Measurements from ENCODE around the gene COX6B1.
"Not testable (repeated sequence)": the region's sequence is repeated elsewhere in the genome, so short reads cannot be mapped to it uniquely, and the experiment has no call there.

COX6B1 gene

GRCh38 chr19:35633727-35634440 lies 14.2 kb upstream of the COX6B1 start:
- DNase-seq (ENCODE audit: low read depth in 2 of 2): no peak

- no peak for DNase-seq (ENCODE audit: low read depth in 2 of 2)
Observed at GRCh38 chr19:35636651-35637050, 11.5 kb upstream of the COX6B1 start.

- DNase-seq (ENCODE audit: low read depth in 2 of 2): no peak
Observed at GRCh38 chr19:35637165-35637564, 11.0 kb upstream of the COX6B1 start.

- DNase-seq (ENCODE audit: low read depth in 2 of 2): no peak
Observed at GRCh38 chr19:35639321-35639639, 8.8 kb upstream of the COX6B1 start.

GRCh38 chr19:35639863-35640262 lies 8.3 kb upstream of the COX6B1 start:
- no peak for DNase-seq (ENCODE audit: low read depth in 2 of 2)

- peak; percentile 33 to 39 for DNase-seq (ENCODE audit: low read depth in 2 of 2)
Observed at GRCh38 chr19:35641515-35642151, 6.5 kb upstream of the COX6B1 start, which contains the start of gene ETV2. TSS of gene ETV2 (plus strand) at chr19:35641745. CDS start at chr19:35642461, 716 bp downstream.

GRCh38 chr19:35642312-35642711 lies 5.8 kb upstream of the COX6B1 start:
- no peak for DNase-seq (ENCODE audit: low read depth in 2 of 2)

GRCh38 chr19:35642798-35643254 lies 5.3 kb upstream of the COX6B1 start:
- DNase-seq (ENCODE audit: low read depth in 2 of 2): no peak

GRCh38 chr19:35643255-35644205 lies 4.6 kb upstream of the COX6B1 start:
- DNase-seq (ENCODE audit: low read depth in 2 of 2): peak; percentile 48 to 57

GRCh38 chr19:35644206-35644986 lies 3.7 kb upstream of the COX6B1 start:
- peak; percentile 85 to 91 for DNase-seq (ENCODE audit: low read depth in 2 of 2)

- DNase-seq (ENCODE audit: low read depth in 2 of 2): peak; percentile 45 to 56
Observed at GRCh38 chr19:35644987-35645679, 3.0 kb upstream of the COX6B1 start.

- no peak for DNase-seq (ENCODE audit: low read depth in 2 of 2)
Observed at GRCh38 chr19:35645680-35646511, 2.2 kb upstream of the COX6B1 start.

- no peak for DNase-seq (ENCODE audit: low read depth in 2 of 2)
Observed at GRCh38 chr19:35650581-35650980, 2.5 kb downstream of the COX6B1 start.

- not testable (repeated sequence) for DNase-seq (ENCODE audit: low read depth in 2 of 2)
Observed at GRCh38 chr19:35654828-35655227, 6.7 kb downstream of the COX6B1 start.

GRCh38 chr19:35655600-35655999 lies 7.5 kb downstream of the COX6B1 start:
- DNase-seq (ENCODE audit: low read depth in 2 of 2): no peak

- DNase-seq (ENCODE audit: low read depth in 2 of 2): no peak
Observed at GRCh38 chr19:35656700-35657099, 8.6 kb downstream of the COX6B1 start.

- DNase-seq (ENCODE audit: low read depth in 2 of 2): no peak
Observed at GRCh38 chr19:35657904-35658700, 10.0 kb downstream of the COX6B1 start.

GRCh38 chr19:35661995-35662340 lies 13.8 kb downstream of the COX6B1 start:
- no peak for DNase-seq (ENCODE audit: low read depth in 2 of 2)

- no peak for DNase-seq (ENCODE audit: low read depth in 2 of 2)
Observed at GRCh38 chr19:35663981-35664380, 15.9 kb downstream of the COX6B1 start.
